ENCODE results near the gene ABCG2.

Gene ABCG2

DNA sequence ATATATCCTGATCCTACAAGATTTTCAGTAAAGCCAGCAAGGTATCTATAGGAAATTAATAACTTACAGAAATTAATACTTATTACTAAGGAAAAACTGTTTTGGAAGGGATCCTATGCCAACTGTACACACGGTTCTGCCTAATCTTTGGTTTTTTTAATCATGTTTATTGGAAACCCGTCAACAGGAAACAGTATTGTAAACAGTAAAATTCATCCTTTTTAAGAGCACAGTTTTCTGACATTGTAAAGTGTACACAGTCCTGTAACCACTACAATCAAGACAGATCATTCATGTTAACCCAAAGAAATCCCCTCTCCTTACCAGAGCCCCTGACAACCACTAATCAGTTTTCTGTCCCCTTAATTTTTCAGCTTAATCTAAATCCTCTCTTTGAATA is 9.9 kb downstream of the ABCG2 start:
- no peaks in the 10 kb centered on the region for H3K4me1 ChIP-seq (ENCODE audit: control insufficient read depth in 1 of 2, insufficient read depth in 1 of 2, low read depth in 1 of 2, low read length in 1 of 2)
- no peaks in the 10 kb centered on the region for H3K27me3 ChIP-seq
- H3K9me3 ChIP-seq, result no peaks in the 10 kb centered on the region
- no peak overlapping the region for H3K27ac ChIP-seq
- no peak overlapping the region for H3K4me3 ChIP-seq (ENCODE audit: low read depth in 1 of 2, low read length in 1 of 2)
- TF ChIP-seq CTCF (IDR thresholded peaks at IDR 0.05), result no peak
- no peaks in the 10 kb centered on the region for H3K36me3 ChIP-seq

- Histone ChIP-seq H3K9me3 (no peaks in the 10 kb centered on the region), H3K36me3 (no peaks in the 10 kb centered on the region), H3K4me3 (ENCODE audit: low read depth in 1 of 2, low read length in 1 of 2) (no peak overlapping the region), H3K27ac (no peak overlapping the region), H3K4me1 (ENCODE audit: control insufficient read depth in 1 of 2, insufficient read depth in 1 of 2, low read depth in 1 of 2, low read length in 1 of 2) (no peaks in the 10 kb centered on the region), H3K27me3 (no peaks in the 10 kb centered on the region)
- TF ChIP-seq CTCF (IDR thresholded peaks at IDR 0.05), result no peak
These were observed 10.6 kb downstream of the ABCG2 start for GRCh38 chr4:88147799-88148217.

- Histone ChIP-seq H3K9me3 (no peaks in the 10 kb centered on the region), H3K4me3 (ENCODE audit: low read depth in 1 of 2, low read length in 1 of 2) (no peak overlapping the region), H3K27me3 (no peaks in the 10 kb centered on the region), H3K4me1 (ENCODE audit: control insufficient read depth in 1 of 2, insufficient read depth in 1 of 2, low read depth in 1 of 2, low read length in 1 of 2) (no peaks in the 10 kb centered on the region), H3K36me3 (no peaks in the 10 kb centered on the region), H3K27ac (no peak overlapping the region)
- no peak for TF ChIP-seq CTCF (IDR thresholded peaks at IDR 0.05)
These were observed 11.5 kb downstream of the ABCG2 start for GRCh38 chr4:88146891-88147290.

- TF ChIP-seq CTCF (IDR thresholded peaks at IDR 0.05), result no peak
- Histone ChIP-seq H3K36me3 (no peaks in the 10 kb centered on the region), H3K4me3 (ENCODE audit: low read depth in 1 of 2, low read length in 1 of 2) (no peak overlapping the region), H3K27ac (no peak overlapping the region), H3K4me1 (ENCODE audit: control insufficient read depth in 1 of 2, insufficient read depth in 1 of 2, low read depth in 1 of 2, low read length in 1 of 2) (no peaks in the 10 kb centered on the region), H3K27me3 (no peaks in the 10 kb centered on the region), H3K9me3 (no peaks in the 10 kb centered on the region)
These were observed 13.6 kb downstream of the ABCG2 start for GRCh38 chr4:88144866-88145300.

GRCh38 chr4:88144048-88144447 is 14.4 kb downstream of the ABCG2 start:
- Histone ChIP-seq H3K27ac (no peak overlapping the region), H3K9me3 (no peaks in the 10 kb centered on the region), H3K36me3 (no peaks in the 10 kb centered on the region), H3K27me3 (no peaks in the 10 kb centered on the region), H3K4me1 (ENCODE audit: control insufficient read depth in 1 of 2, insufficient read depth in 1 of 2, low read depth in 1 of 2, low read length in 1 of 2) (no peaks in the 10 kb centered on the region), H3K4me3 (ENCODE audit: low read depth in 1 of 2, low read length in 1 of 2) (no peak overlapping the region)
- TF ChIP-seq CTCF (IDR thresholded peaks at IDR 0.05), result no peak

DNA sequence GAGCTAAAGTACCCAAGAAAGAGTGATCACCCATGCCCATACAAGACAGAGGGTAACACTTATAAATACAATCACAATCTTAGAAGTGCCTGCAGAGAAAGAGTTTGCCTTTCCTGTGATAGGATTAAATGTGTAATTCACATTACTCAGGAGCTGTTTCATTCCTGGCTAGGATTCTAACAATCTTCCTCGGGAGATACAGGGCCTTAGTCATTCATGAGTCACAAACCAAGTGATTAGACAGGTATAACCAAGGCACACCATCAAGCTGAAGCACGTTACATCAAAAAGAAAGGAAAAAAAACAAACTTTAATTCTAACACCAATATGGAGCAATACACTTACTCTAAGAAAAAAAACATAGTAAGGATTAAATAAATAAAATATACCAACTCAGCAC is 14.9 kb downstream of the ABCG2 start:
- no peaks in the 10 kb centered on the region for H3K27me3 ChIP-seq
- H3K36me3 ChIP-seq, result no peaks in the 10 kb centered on the region
- H3K9me3 ChIP-seq, result no peaks in the 10 kb centered on the region
- H3K4me1 ChIP-seq (ENCODE audit: control insufficient read depth in 1 of 2, insufficient read depth in 1 of 2, low read depth in 1 of 2, low read length in 1 of 2), result no peaks in the 10 kb centered on the region
- H3K4me3 ChIP-seq (ENCODE audit: low read depth in 1 of 2, low read length in 1 of 2), result no peak overlapping the region
- TF ChIP-seq CTCF (IDR thresholded peaks at IDR 0.05), result no peak
- no peak overlapping the region for H3K27ac ChIP-seq
